PFSK-1 (cell line): Measurements from ENCODE around the gene PHOSPHO1.

Experiments
- POLR2AphosphoS5 ChIP-seq: IDR thresholded peaks from 2 replicates; pipeline ENCODE4 v1.6.1; 2012; ENCODE audit warnings: low read depth, mild to moderate bottlenecking, control low read depth, low read length, moderate library complexity
- SIN3A ChIP-seq: IDR thresholded peaks from 2 replicates; pipeline ENCODE4 v1.6.1; 2012; ENCODE audit warnings: mild to moderate bottlenecking, low read length, moderate library complexity, borderline replicate concordance; ENCODE audit not compliant: insufficient read depth

DNA sequence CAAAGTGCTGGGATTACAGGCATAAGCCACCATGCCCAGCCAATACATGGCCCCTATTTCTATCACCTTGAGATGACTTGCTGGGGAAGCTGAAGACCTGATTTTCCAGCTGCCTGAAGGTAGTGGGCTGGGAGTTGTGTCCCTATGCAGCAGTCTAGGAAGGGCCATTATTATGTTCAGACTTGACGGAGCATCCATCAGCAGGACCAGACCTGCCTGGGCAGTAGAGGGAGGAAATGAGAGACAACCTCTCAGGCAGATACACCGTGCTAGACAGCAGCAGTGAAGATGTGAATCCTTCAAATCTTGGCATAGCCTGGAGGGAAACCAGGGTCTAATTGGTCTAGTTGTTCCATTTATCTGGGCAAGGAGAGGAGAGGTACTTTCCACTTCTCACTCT lies 35.6 kb upstream of the PHOSPHO1 start:
- no peak for TF ChIP-seq POLR2AphosphoS5
- no peak for TF ChIP-seq SIN3A
